Suprapubic skin (tissue), 4 donors: Measurements from ENCODE around the gene ELP5. TPM values are rescaled to one million over a fixed set of nuclear protein-coding genes. Genes with fewer than 3 reads are reported as not detected.
A peak's percentile ranks its signal among the peaks of the same experiment; 100 is the strongest.

Experiments
- DNase-seq, 2 donors: peaks; one replicate each; pipeline ENCODE4 v3.0.0-alpha.2; 2019; ENCODE audit warnings: low spot score in 2 of 2
- H3K27ac ChIP-seq: fragments of 200-600 bp; sonication (generic); one replicate; pipeline ENCODE4 v1.5.1; 2019
- H3K27me3 ChIP-seq: fragments of 200-600 bp; sonication (generic); one replicate; pipeline ENCODE4 v1.5.1; 2019
- H3K36me3 ChIP-seq: fragments of 200-600 bp; sonication (generic); one replicate; pipeline ENCODE4 v1.5.1; 2019
- H3K4me1 ChIP-seq: fragments of 200-600 bp; sonication (generic); one replicate; pipeline ENCODE4 v1.5.1; 2019
- H3K4me3 ChIP-seq: fragments of 200-600 bp; sonication (generic); one replicate; pipeline ENCODE4 v1.5.1; 2019; ENCODE audit warnings: mild to moderate bottlenecking
- H3K9me3 ChIP-seq: fragments of 200-600 bp; sonication (generic); one replicate; pipeline ENCODE4 v1.5.1; 2019
- CTCF ChIP-seq, 2 donors: fragments of 200-600 bp in 1 of 2; fragments of 450-650 bp in 1 of 2; sonication (generic) in 1 of 2; IDR thresholded peaks; one replicate each; pipeline ENCODE4 v1.5.1; 2016 to 2019; ENCODE audit warnings: antibody characterized with exemption in 2 of 2, mild to moderate bottlenecking in 1 of 2, moderate library complexity in 1 of 2
- EP300 ChIP-seq: sonication (generic); formaldehyde crosslinking; IDR thresholded peaks from one replicate; pipeline ENCODE4 v1.6.1; 2017; ENCODE audit warnings: antibody characterized with exemption
- POLR2A ChIP-seq, 2 donors: fragments of 450-650 bp; IDR thresholded peaks; one replicate each; pipeline ENCODE4 v1.6.1; 2017; ENCODE audit warnings: antibody characterized with exemption in 2 of 2, mild to moderate bottlenecking in 2 of 2, moderate library complexity in 2 of 2
- POLR2AphosphoS5 ChIP-seq, 3 donors: sonication (generic); formaldehyde crosslinking; IDR thresholded peaks; one replicate each; pipeline ENCODE4 v1.6.1; 2017; ENCODE audit warnings: antibody characterized with exemption in 3 of 3
- WGBS: methylation state at CpG from one replicate; pipeline ENCODE4 v1.1.5; 2018; 5-methylcytosine and 5-hydroxymethylcytosine counted together
- total RNA-seq, 4 donors: library from RNA; depleted of rRNA; stranded (reverse); fragments of >200 nt; gene quantifications; one replicate each; pipeline ENCODE4 v1.1.0, GENCODE V29; 2016

Gene ELP5
- total RNA-seq, 4 donors from 2014 or later, result 13.6 to 29.7 (median 20.3) TPM

GRCh38 chr17:7207120-7208001 is 44.7 kb upstream of the ELP5 start:
- Histone ChIP-seq H3K27ac (no peak overlapping the region), H3K27me3 (no peaks in the 10 kb centered on the region), H3K9me3 (no peaks in the 10 kb centered on the region), H3K4me1 (peaks cover 14% of the 10 kb centered on the region), H3K36me3 (peaks cover 13% of the 10 kb centered on the region), H3K4me3 (no peak overlapping the region)
- WGBS, result 84% methylated on average over 24 of the region's 24 CpGs
- TF ChIP-seq EP300 (no peak), POLR2AphosphoS5 (IDR thresholded peaks at IDR 0.05) (no peak), POLR2A (IDR thresholded peaks at IDR 0.05) (no peak), CTCF (IDR thresholded peaks at IDR 0.05) (no peak)
- peak in 1 of 2 donors; percentile 55 for DNase-seq

- DNase-seq, result peak in 1 of 2 donors; percentile 64
- no peak for TF ChIP-seq CTCF (IDR thresholded peaks at IDR 0.05)
- no peak for TF ChIP-seq POLR2A (IDR thresholded peaks at IDR 0.05)
- no peak for TF ChIP-seq EP300
- no peak for TF ChIP-seq POLR2AphosphoS5 (IDR thresholded peaks at IDR 0.05)
- no peaks in the 10 kb centered on the region for H3K27me3 ChIP-seq
- H3K36me3 ChIP-seq, result peaks cover 8% of the 10 kb centered on the region
- H3K4me1 ChIP-seq, result peaks cover 14% of the 10 kb centered on the region
- H3K9me3 ChIP-seq, result no peaks in the 10 kb centered on the region
- H3K27ac ChIP-seq, result no peak overlapping the region
- no peak overlapping the region for H3K4me3 ChIP-seq
- 61% methylated on average over 21 of the region's 21 CpGs for WGBS
Observed at GRCh38 chr17:7208027-7208571, 43.9 kb upstream of the ELP5 start.

GRCh38 chr17:7208754-7209460 is 43.1 kb upstream of the ELP5 start:
- no peak overlapping the region for H3K4me3 ChIP-seq
- no peaks in the 10 kb centered on the region for H3K9me3 ChIP-seq
- no peaks in the 10 kb centered on the region for H3K36me3 ChIP-seq
- 87% methylated on average over 9 of the region's 9 CpGs for WGBS
- no peak overlapping the region for H3K27ac ChIP-seq
- no peaks in the 10 kb centered on the region for H3K27me3 ChIP-seq
- DNase-seq, result peak in 1 of 2 donors; percentile 54
- no peak for TF ChIP-seq POLR2A (IDR thresholded peaks at IDR 0.05)
- no peak for TF ChIP-seq CTCF (IDR thresholded peaks at IDR 0.05)
- peaks cover 18% of the 10 kb centered on the region for H3K4me1 ChIP-seq

GRCh38 chr17:7211491-7212273 is 40.3 kb upstream of the ELP5 start:
- no peak for TF ChIP-seq POLR2A (IDR thresholded peaks at IDR 0.05)
- TF ChIP-seq POLR2AphosphoS5 (IDR thresholded peaks at IDR 0.05), result no peak
- no peak for TF ChIP-seq CTCF (IDR thresholded peaks at IDR 0.05)
- TF ChIP-seq EP300, result no peak
- Histone ChIP-seq H3K4me1 (peaks cover 31% of the 10 kb centered on the region), H3K36me3 (no peaks in the 10 kb centered on the region), H3K9me3 (no peaks in the 10 kb centered on the region), H3K4me3 (no peak overlapping the region), H3K27me3 (no peaks in the 10 kb centered on the region), H3K27ac (no peak overlapping the region)
- DNase-seq, result no peak
- 30% methylated on average over 36 of the region's 37 CpGs for WGBS
